ENCODE results near the gene OGFOD2.

- TF ChIP-seq CTCF (IDR thresholded peaks at IDR 0.05; ENCODE audit: low read length) = no peak
- no peak for TF ChIP-seq EZH2 (IDR thresholded peaks at IDR 0.05; ENCODE audit: borderline replicate concordance, low read length)
Measured at GRCh38 chr12:122994140-122994675, 19.2 kb downstream of the OGFOD2 start.
